HG03025 (cell line): ENCODE results near the gene CD7.
A peak's percentile ranks its signal among the peaks of the same experiment; 100 is the strongest.

Experiments used
- ATAC-seq: cut with Tn5 transposase; IDR thresholded peaks from one replicate; pipeline ENCODE4 v1.9.1; 2021; ENCODE audit warnings: mild to moderate bottlenecking, moderate library complexity; ENCODE audit not compliant: unreplicated experiment, low FRiP score

Gene CD7

GRCh38 chr17:82282239-82283207 is 34.9 kb downstream of the CD7 start:
- ATAC-seq = no peak

- ATAC-seq = no peak
Observed at GRCh38 chr17:82281502-82282238, 35.7 kb downstream of the CD7 start.

- no peak for ATAC-seq
Observed at GRCh38 chr17:82281076-82281475, 36.3 kb downstream of the CD7 start.

- ATAC-seq = no peak
Observed at GRCh38 chr17:82280537-82280936, 36.9 kb downstream of the CD7 start.

- no peak for ATAC-seq
Observed at GRCh38 chr17:82278786-82279391, 38.5 kb downstream of the CD7 start.

GRCh38 chr17:82278308-82278707 is 39.1 kb downstream of the CD7 start:
- ATAC-seq = no peak

GRCh38 chr17:82277851-82278250 is 39.6 kb downstream of the CD7 start:
- ATAC-seq = no peak

- ATAC-seq = no peak
Observed at GRCh38 chr17:82276938-82277337, 40.5 kb downstream of the CD7 start.

- ATAC-seq = no peak
Observed at GRCh38 chr17:82275326-82275725, 42.1 kb downstream of the CD7 start.

- ATAC-seq = no peak
Observed at GRCh38 chr17:82274134-82275020, 43.0 kb downstream of the CD7 start.

- peak; percentile 53 for ATAC-seq
Observed at GRCh38 chr17:82273327-82274133, 43.9 kb downstream of the CD7 start, which contains the start of gene CSNK1D. TSS of gene CSNK1D (minus strand) at chr17:82273700. CDS start at chr17:82273381, 319 bp downstream.

- no peak for ATAC-seq
Observed at GRCh38 chr17:82272495-82273326, 44.7 kb downstream of the CD7 start.

GRCh38 chr17:82271401-82271800 is 46.0 kb downstream of the CD7 start:
- no peak for ATAC-seq

- no peak for ATAC-seq
Observed at GRCh38 chr17:82270651-82271050, 46.8 kb downstream of the CD7 start.

GRCh38 chr17:82269882-82270500 is 47.4 kb downstream of the CD7 start:
- ATAC-seq = no peak

- ATAC-seq = no peak
Observed at GRCh38 chr17:82269138-82269881, 48.1 kb downstream of the CD7 start.
